Activated CD4-positive, alpha-beta T cell treated with anti-CD3 and anti-CD28 coated beads for 36 hours (primary cell): Measurements from ENCODE around the gene TOP1. TPM values are rescaled to one million over a fixed set of nuclear protein-coding genes. Genes with fewer than 3 reads are reported as not detected.

Experiments used
- ATAC-seq: fragments of 200-7000 bp; cut with Tn5 transposase; one replicate; pipeline ENCODE4 v1.10.0; 2021; ENCODE audit warnings: mild to moderate bottlenecking, moderate library complexity
- CTCF ChIA-PET: fragments of 350-600 bp; sonication (Branson Sonifier 250); formaldehyde crosslinking; loops from one replicate; lab custom pipeline; 2021; ENCODE audit warnings: antibody characterized with exemption; lab: Charles Lee
- POLR2A ChIA-PET: fragments of 350-600 bp; sonication (Branson Sonifier 250); formaldehyde crosslinking; loops from one replicate; lab custom pipeline; 2021; ENCODE audit warnings: antibody characterized with exemption, inconsistent platforms; lab: Charles Lee
- DNase-seq: peaks from one replicate; pipeline ENCODE4 v3.0.0-alpha.2; 2020
- H3K27ac Mint-ChIP-seq: one replicate; pipeline ENCODE4 v1.8.0; 2021; ENCODE audit warnings: mixed read lengths
- H3K27me3 Mint-ChIP-seq: one replicate; pipeline ENCODE4 v1.8.0; 2021; ENCODE audit warnings: mixed read lengths
- H3K36me3 Mint-ChIP-seq: one replicate; pipeline ENCODE4 v1.8.0; 2021; ENCODE audit warnings: low read depth, mixed read lengths
- H3K4me1 Mint-ChIP-seq: one replicate; pipeline ENCODE4 v1.8.0; 2021; ENCODE audit warnings: mixed read lengths
- H3K4me3 Mint-ChIP-seq: one replicate; pipeline ENCODE4 v1.8.0; 2021; ENCODE audit warnings: mild to moderate bottlenecking, moderate library complexity, mixed read lengths
- H3K9me3 Mint-ChIP-seq: one replicate; pipeline ENCODE4 v1.8.0; 2021; ENCODE audit warnings: low read depth, mixed read lengths
- intact Hi-C, 2 experiments: fragments of 100-400 bp; cut with DNase I in 1 of 2; cut with micrococcal nuclease in 1 of 2; formaldehyde crosslinking; loops; one replicate each; pipeline versions ENCODE4 v1.14.2 to v1.15.1; 2022 to 2024; cut with DNase I, micrococcal nuclease
- total RNA-seq, 2 experiments: library from RNA; stranded (reverse); gene quantifications; one replicate each; pipeline ENCODE4 v1.2.3, GENCODE V29; 2021

TOP1 gene
- total RNA-seq, result 100 to 1,000 TPM; 111 to 124 TPM

GRCh38 chr20:41028359-41029149 is at the start of gene TOP1:
TSS of gene TOP1 (plus strand) at chr20:41028822. CDS start at chr20:41029068, 246 bp downstream.
- H3K36me3 Mint-ChIP-seq, result peaks cover 36% of the 10 kb centered on the region
- H3K9me3 Mint-ChIP-seq, result no peaks in the 10 kb centered on the region
- peaks cover 45% of the 10 kb centered on the region for H3K4me1 Mint-ChIP-seq
- H3K4me3 Mint-ChIP-seq, result peak within 1 kb of the TSS; percentile 84
- ChIA-PET POLR2A (interaction anchor here (0.6 to 1.0 kb wide), 4 partner anchors 18 to 400 kb away, joined by 3 to 4 read pairs (median 3); no protein-coding TSS in a partner anchor), CTCF (interaction anchor here (0.5 to 1.7 kb wide), 4 partner anchors 9 to 380 kb away, joined by 3 to 7 read pairs (median 4); no protein-coding TSS in a partner anchor)
- DNase-seq (peak; percentile 100), ATAC-seq (peak; percentile 98)
- intact Hi-C loops, result loop anchor here (1.0 to 5.0 kb wide), 11 partner anchors 20 to 665 kb away; partner anchors contain the start of genes PLCG1 (in 2 of the 2), CHD6 (in 1 of the 2), LPIN3 (in 1 of the 2) and ZHX3 (in 1 of the 2)
- H3K27me3 Mint-ChIP-seq, result no peaks in the 10 kb centered on the region
- peak within 1 kb of the TSS; percentile 92 for H3K27ac Mint-ChIP-seq

DNA sequence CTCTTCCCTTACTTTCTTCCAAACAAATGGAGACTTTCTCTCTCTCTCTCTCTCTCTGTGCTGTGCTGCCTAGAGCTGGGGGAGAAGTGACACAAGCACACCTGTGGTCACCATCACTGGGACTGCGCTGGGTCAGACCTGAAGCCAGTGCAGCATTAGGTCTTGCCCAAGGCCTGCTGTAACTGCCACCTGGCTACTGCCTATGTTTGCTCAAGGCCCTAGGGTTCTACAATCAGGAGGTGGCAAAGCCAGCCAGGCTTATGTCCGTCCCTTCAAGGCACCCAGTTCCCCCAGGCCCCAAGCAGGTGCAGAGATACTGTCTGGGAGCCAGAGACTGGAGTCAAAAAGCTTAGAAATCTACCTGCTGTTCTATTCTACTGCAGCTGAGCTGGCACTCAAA is 49.4 kb upstream of the TOP1 start:
- H3K36me3 Mint-ChIP-seq, result peaks cover 4% of the 10 kb centered on the region
- DNase-seq (no peak), ATAC-seq (no peak)
- no peaks in the 10 kb centered on the region for H3K4me1 Mint-ChIP-seq
- ChIA-PET POLR2A (no interaction called here), CTCF (interaction anchor here (1.1 to 2.0 kb wide), 2 partner anchors 12 to 16 kb away, joined by 4 to 6 read pairs; no protein-coding TSS in a partner anchor)
- H3K4me3 Mint-ChIP-seq, result no peak overlapping the region
- peaks cover 9% of the 10 kb centered on the region for H3K9me3 Mint-ChIP-seq
- intact Hi-C loops, result no loop called here
- H3K27me3 Mint-ChIP-seq, result peaks cover 7% of the 10 kb centered on the region
- no peak overlapping the region for H3K27ac Mint-ChIP-seq

GRCh38 chr20:40980106-40980827 is 48.4 kb upstream of the TOP1 start:
- intact Hi-C loops, result no loop called here
- H3K4me1 Mint-ChIP-seq, result no peaks in the 10 kb centered on the region
- H3K4me3 Mint-ChIP-seq, result no peak overlapping the region
- peaks cover 4% of the 10 kb centered on the region for H3K36me3 Mint-ChIP-seq
- ATAC-seq (no peak), DNase-seq (no peak)
- no peak overlapping the region for H3K27ac Mint-ChIP-seq
- H3K27me3 Mint-ChIP-seq, result peaks cover 7% of the 10 kb centered on the region
- peaks cover 9% of the 10 kb centered on the region for H3K9me3 Mint-ChIP-seq
- CTCF ChIA-PET, result interaction anchor here (0.8 to 1.0 kb wide), 2 partner anchors 11 to 115 kb away, joined by 4 to 5 read pairs; no protein-coding TSS in a partner anchor
- POLR2A ChIA-PET, result no interaction called here

GRCh38 chr20:40980828-40981310 is 47.8 kb upstream of the TOP1 start:
- DNase-seq (no peak), ATAC-seq (no peak)
- ChIA-PET CTCF (interaction anchor here (0.6 to 13.9 kb wide), 5 partner anchors 9 to 115 kb away, joined by 3 to 279 read pairs (median 4); no protein-coding TSS in a partner anchor), POLR2A (no interaction called here)
- H3K4me3 Mint-ChIP-seq, result no peak overlapping the region
- no peaks in the 10 kb centered on the region for H3K4me1 Mint-ChIP-seq
- H3K36me3 Mint-ChIP-seq, result peaks cover 4% of the 10 kb centered on the region
- intact Hi-C loops, result no loop called here
- H3K27me3 Mint-ChIP-seq, result peaks cover 7% of the 10 kb centered on the region
- H3K9me3 Mint-ChIP-seq, result peaks cover 9% of the 10 kb centered on the region
- no peak overlapping the region for H3K27ac Mint-ChIP-seq

GRCh38 chr20:40982415-40983145 is 46.0 kb upstream of the TOP1 start:
- Mint-ChIP-seq H3K4me3 (no peak overlapping the region), H3K4me1 (peaks cover 9% of the 10 kb centered on the region), H3K27me3 (peaks cover 2% of the 10 kb centered on the region), H3K36me3 (peaks cover 1% of the 10 kb centered on the region), H3K27ac (no peak overlapping the region), H3K9me3 (peaks cover 3% of the 10 kb centered on the region)
- POLR2A ChIA-PET, result interaction anchor here (0.8 kb wide), 1 partner anchor 11 kb away, joined by 3 read pairs; no protein-coding TSS in a partner anchor
- intact Hi-C loops, result no loop called here
- ATAC-seq (no peak), DNase-seq (no peak)
- CTCF ChIA-PET, result interaction anchor here (0.6 to 13.9 kb wide), 6 partner anchors 9 to 358 kb away, joined by 3 to 279 read pairs (median 4); partner anchors contain the start of gene LPIN3

- H3K9me3 Mint-ChIP-seq, result no peaks in the 10 kb centered on the region
- H3K27me3 Mint-ChIP-seq, result peaks cover 2% of the 10 kb centered on the region
Measured at GRCh38 chr20:40983898-40984297, 44.7 kb upstream of the TOP1 start.

GRCh38 chr20:40984496-40984895 is 44.1 kb upstream of the TOP1 start:
- H3K4me3 Mint-ChIP-seq, result no peak overlapping the region
- no peaks in the 10 kb centered on the region for H3K36me3 Mint-ChIP-seq
- CTCF ChIA-PET, result interaction anchor here (13.9 kb wide), 1 partner anchor 111 kb away, joined by 279 read pairs; no protein-coding TSS in a partner anchor
- peaks cover 9% of the 10 kb centered on the region for H3K4me1 Mint-ChIP-seq
- DNase-seq, result no peak
- ATAC-seq, result no peak
- no peak overlapping the region for H3K27ac Mint-ChIP-seq
- intact Hi-C loops, result no loop called here
- POLR2A ChIA-PET, result no interaction called here
- H3K27me3 Mint-ChIP-seq, result peaks cover under 1% of the 10 kb centered on the region
- no peaks in the 10 kb centered on the region for H3K9me3 Mint-ChIP-seq

More at GRCh38 chr20:40983898-40984297, 44.7 kb upstream of the TOP1 start:
- DNase-seq (no peak), ATAC-seq (no peak)
- POLR2A ChIA-PET, result no interaction called here
- CTCF ChIA-PET, result interaction anchor here (0.7 to 13.9 kb wide), 2 partner anchors 21 to 112 kb away, joined by 3 to 279 read pairs; no protein-coding TSS in a partner anchor
- Mint-ChIP-seq H3K4me1 (peaks cover 9% of the 10 kb centered on the region), H3K4me3 (no peak overlapping the region), H3K27ac (no peak overlapping the region), H3K36me3 (no peaks in the 10 kb centered on the region)
- intact Hi-C loops, result no loop called here

GRCh38 chr20:40986774-40987173 is 41.8 kb upstream of the TOP1 start:
- H3K9me3 Mint-ChIP-seq, result no peaks in the 10 kb centered on the region
- H3K27ac Mint-ChIP-seq, result peak overlapping the region; percentile 30
- CTCF ChIA-PET, result interaction anchor here (0.7 to 13.9 kb wide), 5 partner anchors 18 to 352 kb away, joined by 3 to 279 read pairs (median 3); no protein-coding TSS in a partner anchor
- POLR2A ChIA-PET, result no interaction called here
- intact Hi-C loops, result no loop called here
- peaks cover 28% of the 10 kb centered on the region for H3K4me1 Mint-ChIP-seq
- H3K27me3 Mint-ChIP-seq, result no peaks in the 10 kb centered on the region
- ATAC-seq (no peak), DNase-seq (no peak)
- H3K4me3 Mint-ChIP-seq, result no peak overlapping the region
- H3K36me3 Mint-ChIP-seq, result no peaks in the 10 kb centered on the region

DNA sequence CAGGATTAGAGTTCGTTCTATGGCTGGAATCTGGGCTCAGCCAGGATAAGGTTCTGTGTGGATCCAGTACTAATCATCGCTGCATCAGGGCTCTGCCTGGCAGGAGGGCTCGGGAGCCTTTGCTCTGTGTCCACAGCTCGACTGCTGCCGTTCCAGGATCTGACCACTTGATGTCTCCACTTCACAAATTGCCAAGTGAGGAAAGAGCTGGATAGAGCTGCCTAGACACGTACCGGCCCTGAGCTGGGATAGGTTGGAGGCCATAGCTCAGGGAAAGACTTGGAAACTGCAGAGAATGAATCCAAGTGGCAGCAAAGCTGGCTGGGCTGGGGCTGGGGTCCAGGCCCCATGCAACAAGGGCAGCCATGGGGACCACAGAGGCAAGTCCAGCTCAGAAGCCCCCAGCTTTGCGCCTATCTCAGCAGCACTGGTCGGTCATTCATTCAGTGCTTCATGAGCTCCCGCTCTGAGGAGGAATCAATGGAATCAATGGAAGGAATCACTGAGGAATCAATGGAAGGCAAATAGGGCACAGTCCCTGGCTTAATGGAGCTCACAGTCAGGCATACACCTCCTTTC is 38.0 kb upstream of the TOP1 start:
- Mint-ChIP-seq H3K9me3 (no peaks in the 10 kb centered on the region), H3K36me3 (no peaks in the 10 kb centered on the region), H3K4me3 (no peak overlapping the region), H3K27ac (peak overlapping the region; percentile 78), H3K4me1 (peaks cover 28% of the 10 kb centered on the region), H3K27me3 (no peaks in the 10 kb centered on the region)
- POLR2A ChIA-PET, result interaction anchor here (1.8 kb wide), 2 partner anchors 68 to 104 kb away, joined by 5 to 11 read pairs; no protein-coding TSS in a partner anchor
- DNase-seq (peak; percentile 85), ATAC-seq (peak; percentile 98)
- intact Hi-C loops, result loop anchor here (1.0 to 5.0 kb wide), 3 partner anchors 38 to 105 kb away; partner anchors contain the start of gene TOP1 (in 1 of the 2)
- CTCF ChIA-PET, result interaction anchor here (0.6 to 13.9 kb wide), 47 partner anchors 10 to 1561 kb away, joined by 3 to 279 read pairs (median 5); partner anchors contain the start of gene TOP1
